Liver (tissue), 9 donors: ENCODE measurements around the gene TTLL7. TPM values are rescaled to one million over a fixed set of nuclear protein-coding genes. Genes with fewer than 3 reads are reported as not detected.
A peak's percentile ranks its signal among the peaks of the same experiment; 100 is the strongest.

Source experiments
- DNase-seq: peaks from one replicate; pipeline ENCODE4 v3.0.0-alpha.2; 2017; ENCODE audit warnings: low spot score
- H3K27ac ChIP-seq, 2 donors: one replicate each; pipeline ENCODE4 v1.7.0; 2013; ENCODE audit warnings: inconsistent platforms in 2 of 2, low read length in 2 of 2, control low read depth in 1 of 2, low read depth in 1 of 2, mild to moderate bottlenecking in 1 of 2
- H3K27me3 ChIP-seq, 4 donors: one replicate each; pipeline versions ENCODE4 v1.6.1 to v1.7.0; 2013; ENCODE audit warnings: low read length in 3 of 4, inconsistent platforms in 1 of 4, mild to moderate bottlenecking in 1 of 4, moderate library complexity in 1 of 4; ENCODE audit not compliant: control insufficient read depth in 4 of 4, insufficient read depth in 4 of 4
- H3K36me3 ChIP-seq, 4 donors: one replicate each; pipeline versions ENCODE4 v1.6.1 to v1.7.0; 2013; ENCODE audit warnings: low read length in 3 of 4, mild to moderate bottlenecking in 3 of 4, low read depth in 1 of 4, moderate library complexity in 1 of 4; ENCODE audit not compliant: control insufficient read depth in 4 of 4, insufficient read depth in 3 of 4
- H3K4me1 ChIP-seq, 4 donors: one replicate each; pipeline versions ENCODE4 v1.6.1 to v1.7.0; 2013; ENCODE audit warnings: low read length in 3 of 4, mild to moderate bottlenecking in 3 of 4, moderate library complexity in 1 of 4; ENCODE audit not compliant: control insufficient read depth in 4 of 4, insufficient read depth in 4 of 4
- H3K4me3 ChIP-seq, 3 donors: one replicate each; pipeline versions ENCODE4 v1.6.1 to v1.7.0; 2013; ENCODE audit warnings: low read length in 3 of 3, control low read depth in 1 of 3, low read depth in 1 of 3, mild to moderate bottlenecking in 1 of 3
- H3K9ac ChIP-seq, 2 donors: one replicate each; pipeline ENCODE4 v1.7.0; 2013; ENCODE audit warnings: low read length in 2 of 2, mild to moderate bottlenecking in 2 of 2, moderate library complexity in 2 of 2, control low read depth in 1 of 2, low read depth in 1 of 2
- H3K9me3 ChIP-seq, 4 donors: one replicate each; pipeline versions ENCODE4 v1.6.1 to v1.7.0; 2013; ENCODE audit warnings: low read length in 3 of 4; ENCODE audit not compliant: control insufficient read depth in 4 of 4
- ATF3 ChIP-seq: IDR thresholded peaks from 2 replicates; pipeline ENCODE4 v1.6.1; 2016; ENCODE audit warnings: antibody characterized with exemption
- CTCF ChIP-seq: fragments of 150-350 bp; IDR thresholded peaks from 2 replicates; pipeline ENCODE4 v1.5.1; 2017; ENCODE audit warnings: improper control_type of control experiment, low read depth, low read length; ENCODE audit not compliant: missing input control
- EGR1 ChIP-seq, 2 donors: IDR thresholded peaks; 2 replicates each; pipeline ENCODE4 v1.6.1; 2016 to 2018; ENCODE audit warnings: antibody characterized with exemption in 2 of 2, low read depth in 2 of 2
- FOXA1 ChIP-seq: IDR thresholded peaks from 2 replicates; pipeline ENCODE4 v1.6.1; 2016; ENCODE audit warnings: antibody characterized with exemption
- FOXA2 ChIP-seq: IDR thresholded peaks from 2 replicates; pipeline ENCODE4 v1.6.1; 2016; ENCODE audit warnings: antibody characterized with exemption
- GABPA ChIP-seq, 2 donors: IDR thresholded peaks in 1 of 2; conservative IDR thresholded peaks in 1 of 2; 2 replicates each; pipeline ENCODE4 v1.6.1; 2016; ENCODE audit warnings: antibody characterized with exemption in 2 of 2, mild to moderate bottlenecking in 1 of 2, moderate library complexity in 1 of 2
- HNF4A ChIP-seq, 2 donors: conservative IDR thresholded peaks; 2 replicates each; pipeline ENCODE4 v1.6.1; 2016; ENCODE audit warnings: antibody characterized with exemption in 2 of 2, mild to moderate bottlenecking in 2 of 2
- HNF4G ChIP-seq: IDR thresholded peaks from 2 replicates; pipeline ENCODE4 v1.6.1; 2016; ENCODE audit warnings: antibody characterized with exemption
- JUND ChIP-seq, 2 donors: IDR thresholded peaks; 2 replicates each; pipeline ENCODE4 v1.6.1; 2016; ENCODE audit warnings: antibody characterized with exemption in 2 of 2
- MAX ChIP-seq: IDR thresholded peaks from 2 replicates; pipeline ENCODE4 v1.6.1; 2016; ENCODE audit warnings: antibody characterized with exemption
- NR2F2 ChIP-seq: IDR thresholded peaks from 2 replicates; pipeline ENCODE4 v1.6.1; 2016; ENCODE audit warnings: antibody characterized with exemption
- RAD21 ChIP-seq, 2 donors: IDR thresholded peaks; 2 replicates each; pipeline ENCODE4 v1.6.1; 2016; ENCODE audit warnings: antibody characterized with exemption in 2 of 2, mild to moderate bottlenecking in 2 of 2
- REST ChIP-seq: IDR thresholded peaks from 2 replicates; pipeline ENCODE4 v1.6.1; 2016; ENCODE audit warnings: antibody characterized with exemption, mild to moderate bottlenecking
- RXRA ChIP-seq, 2 donors: IDR thresholded peaks; 2 replicates each; pipeline ENCODE4 v1.6.1; 2017 to 2018; ENCODE audit warnings: antibody characterized with exemption in 2 of 2, mild to moderate bottlenecking in 1 of 2
- SP1 ChIP-seq: IDR thresholded peaks from 2 replicates; pipeline ENCODE4 v1.6.1; 2018; ENCODE audit warnings: antibody characterized with exemption, mild to moderate bottlenecking
- TAF1 ChIP-seq: conservative IDR thresholded peaks from 2 replicates; pipeline ENCODE4 v1.6.1; 2016; ENCODE audit warnings: antibody characterized with exemption, mild to moderate bottlenecking
- YY1 ChIP-seq: IDR thresholded peaks from 2 replicates; pipeline ENCODE4 v1.6.1; 2016; ENCODE audit warnings: antibody characterized with exemption, mild to moderate bottlenecking
- ZBTB33 ChIP-seq: IDR thresholded peaks from 2 replicates; pipeline ENCODE4 v1.6.1; 2016; ENCODE audit warnings: antibody characterized with exemption
- WGBS: extraction: QIAGEN DNeasy Blood & Tissue Kit; methylation state at CpG from one replicate; pipeline ENCODE4 v1.1.7; 2013; 5-methylcytosine and 5-hydroxymethylcytosine counted together
- polyA plus RNA-seq, 2 donors: library from polyadenylated mRNA; stranded (reverse) in 1 of 2; unstranded in 1 of 2; fragments of 200-250 nt in 1 of 2; fragments of >200 nt in 1 of 2; fragmentation: Nextera tagmentation in 1 of 2; extraction: Ambion mirVana in 1 of 2; gene quantifications; one replicate each; pipeline versions ENCODE4 v1.2.1 to v1.2.3, GENCODE V29; 2013 to 2015
- total RNA-seq, 2 donors: library from RNA; depleted of rRNA; stranded (reverse); fragments of >200 nt; gene quantifications; one replicate each; pipeline ENCODE4 v1.2.3, GENCODE V29; 2014
- donor health status: healthy.
- donor health status: healthy.
- donor health status: healthy.
- donor health status: healthy.
- donor health status: healthy.

Gene TTLL7
- total and polyA plus RNA-seq, 4 donors, result 1.1 to 6.0 (median 1.9) TPM

- Histone ChIP-seq H3K36me3 (no peaks in the 10 kb centered on the region), H3K9ac (no peak overlapping the region), H3K27me3 (no peaks in the 10 kb centered on the region), H3K4me3 (no peak overlapping the region), H3K27ac (no peak overlapping the region), H3K4me1 (peaks cover 0 to 5% (median 0%) of the 10 kb centered on the region in 4 donors), H3K9me3 (no peaks in the 10 kb centered on the region)
- no peak for DNase-seq
- 30% methylated on average over 2 of the region's 2 CpGs for WGBS
- TF ChIP-seq ZBTB33 (no peak), YY1 (no peak), JUND (IDR thresholded peaks at IDR 0.05) (no peak), RXRA (IDR thresholded peaks at IDR 0.05) (peak in 1 of 2 donors; percentile 8), HNF4G (no peak), RAD21 (IDR thresholded peaks at IDR 0.05) (peak; percentile 55 to 68), FOXA2 (peak; percentile 27), EGR1 (IDR thresholded peaks at IDR 0.05; ENCODE audit: low read depth in 2 of 2) (no peak), SP1 (no peak), TAF1 (no peak), NR2F2 (no peak), FOXA1 (peak; percentile 46), CTCF (peak; percentile 35), MAX (no peak), ATF3 (no peak), GABPA (IDR thresholded peaks at IDR 0.05 in 1 of 2, conservative IDR thresholded peaks at IDR 0.05 in 1 of 2) (no peak), HNF4A (conservative IDR thresholded peaks at IDR 0.05) (no peak), REST (no peak)
These were observed 116.0 kb downstream of the TTLL7 start for GRCh38 chr1:83882906-83883305.
